Uterus (tissue), 2 donors: Measurements from ENCODE around the gene LCE1C.

Experiments
- CTCF ChIP-seq, 4 experiments: fragments of 200-600 bp in 2 of 4; fragments of 450-650 bp in 2 of 4; sonication (generic) in 2 of 4; IDR thresholded peaks; one replicate each; pipeline ENCODE4 v1.5.1; 2016 to 2019; ENCODE audit warnings: antibody characterized with exemption in 4 of 4, mild to moderate bottlenecking in 2 of 4, moderate library complexity in 1 of 4
- POLR2A ChIP-seq, 2 donors: fragments of 450-650 bp; IDR thresholded peaks; one replicate each; pipeline ENCODE4 v1.6.1; 2016; ENCODE audit warnings: antibody characterized with exemption in 2 of 2, mild to moderate bottlenecking in 1 of 2, moderate library complexity in 1 of 2

- no peak for TF ChIP-seq CTCF (IDR thresholded peaks at IDR 0.05)
- TF ChIP-seq POLR2A (IDR thresholded peaks at IDR 0.05): no peak
These were observed 36.0 kb downstream of the LCE1C start for GRCh38 chr1:152770411-152770810.
